ENCODE measurements around the gene LHX2.

- TF ChIP-seq, protein P1, sequence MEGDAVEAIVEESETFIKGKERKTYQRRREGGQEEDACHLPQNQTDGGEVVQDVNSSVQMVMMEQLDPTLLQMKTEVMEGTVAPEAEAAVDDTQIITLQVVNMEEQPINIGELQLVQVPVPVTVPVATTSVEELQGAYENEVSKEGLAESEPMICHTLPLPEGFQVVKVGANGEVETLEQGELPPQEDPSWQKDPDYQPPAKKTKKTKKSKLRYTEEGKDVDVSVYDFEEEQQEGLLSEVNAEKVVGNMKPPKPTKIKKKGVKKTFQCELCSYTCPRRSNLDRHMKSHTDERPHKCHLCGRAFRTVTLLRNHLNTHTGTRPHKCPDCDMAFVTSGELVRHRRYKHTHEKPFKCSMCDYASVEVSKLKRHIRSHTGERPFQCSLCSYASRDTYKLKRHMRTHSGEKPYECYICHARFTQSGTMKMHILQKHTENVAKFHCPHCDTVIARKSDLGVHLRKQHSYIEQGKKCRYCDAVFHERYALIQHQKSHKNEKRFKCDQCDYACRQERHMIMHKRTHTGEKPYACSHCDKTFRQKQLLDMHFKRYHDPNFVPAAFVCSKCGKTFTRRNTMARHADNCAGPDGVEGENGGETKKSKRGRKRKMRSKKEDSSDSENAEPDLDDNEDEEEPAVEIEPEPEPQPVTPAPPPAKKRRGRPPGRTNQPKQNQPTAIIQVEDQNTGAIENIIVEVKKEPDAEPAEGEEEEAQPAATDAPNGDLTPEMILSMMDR (IDR thresholded peaks at IDR 0.05 in 8 of 11, conservative IDR thresholded peaks at IDR 0.05 in 3 of 11), result no peak
- no peak for TF ChIP-seq POLR2A (IDR thresholded peaks at IDR 0.05)
- no peak for TF ChIP-seq POLR2AphosphoS5 (IDR thresholded peaks at IDR 0.05)
Measured at GRCh38 chr9:124017929-124018729, 6.6 kb downstream of the LHX2 start.
